ENCODE measurements around the gene ZFP14. TPM values are rescaled to one million over a fixed set of nuclear protein-coding genes. Genes with fewer than 3 reads are reported as not detected.

Gene ZFP14
- 1.1 and 1.8 TPM in 2 replicates for total RNA-seq

GRCh38 chr19:36378625-36379509 is at the start of gene ZFP14:
Gene ZFP14, minus strand, starts transcription at chr19:36379201. Its CDS starts 11,309 bp downstream, at chr19:36367892.

GRCh38 chr19:36418287-36419001 is 39.4 kb upstream of the ZFP14 start, which contains the start of gene ZFP82:
Gene ZFP82, minus strand, starts transcription at chr19:36418644. Its CDS starts 8,855 bp downstream, at chr19:36409789.

Other genes with a start within 250 kb of the ZFP14 start
- gene CAPNS1, start 239.1 kb downstream of the ZFP14 start, total RNA-seq: 343 and 389 TPM in 2 replicates
- gene COX7A1, start 226.8 kb downstream of the ZFP14 start, total RNA-seq: 3.3 TPM in 2 replicates
- 5.1 and 6.6 TPM in 2 replicates for gene ZNF565, start 164.5 kb downstream of the ZFP14 start, total RNA-seq
- 50.7 and 66.1 TPM in 2 replicates for gene ZNF146, start 164.1 kb downstream of the ZFP14 start, total RNA-seq
- gene ZFP82, start 39.4 kb upstream of the ZFP14 start, total RNA-seq: 4.8 and 5.5 TPM in 2 replicates
- gene ZNF566, start 110.4 kb upstream of the ZFP14 start, total RNA-seq: 9.2 and 10.3 TPM in 2 replicates
- gene ZNF260, start 149.1 kb upstream of the ZFP14 start, total RNA-seq: 9.6 and 13.9 TPM in 2 replicates
- gene ZNF529, start 194.1 kb upstream of the ZFP14 start, total RNA-seq: 7.3 and 8.0 TPM in 2 replicates
- 2.2 and 2.7 TPM in 2 replicates for gene ZNF382, start 226.1 kb upstream of the ZFP14 start, total RNA-seq